ENCODE data around the gene AFAP1.

- TF ChIP-seq, protein P1, sequence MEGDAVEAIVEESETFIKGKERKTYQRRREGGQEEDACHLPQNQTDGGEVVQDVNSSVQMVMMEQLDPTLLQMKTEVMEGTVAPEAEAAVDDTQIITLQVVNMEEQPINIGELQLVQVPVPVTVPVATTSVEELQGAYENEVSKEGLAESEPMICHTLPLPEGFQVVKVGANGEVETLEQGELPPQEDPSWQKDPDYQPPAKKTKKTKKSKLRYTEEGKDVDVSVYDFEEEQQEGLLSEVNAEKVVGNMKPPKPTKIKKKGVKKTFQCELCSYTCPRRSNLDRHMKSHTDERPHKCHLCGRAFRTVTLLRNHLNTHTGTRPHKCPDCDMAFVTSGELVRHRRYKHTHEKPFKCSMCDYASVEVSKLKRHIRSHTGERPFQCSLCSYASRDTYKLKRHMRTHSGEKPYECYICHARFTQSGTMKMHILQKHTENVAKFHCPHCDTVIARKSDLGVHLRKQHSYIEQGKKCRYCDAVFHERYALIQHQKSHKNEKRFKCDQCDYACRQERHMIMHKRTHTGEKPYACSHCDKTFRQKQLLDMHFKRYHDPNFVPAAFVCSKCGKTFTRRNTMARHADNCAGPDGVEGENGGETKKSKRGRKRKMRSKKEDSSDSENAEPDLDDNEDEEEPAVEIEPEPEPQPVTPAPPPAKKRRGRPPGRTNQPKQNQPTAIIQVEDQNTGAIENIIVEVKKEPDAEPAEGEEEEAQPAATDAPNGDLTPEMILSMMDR (IDR thresholded peaks at IDR 0.05), result no peak
- TF ChIP-seq POLR2A (IDR thresholded peaks at IDR 0.05) (no peak), EP300 (IDR thresholded peaks at IDR 0.05) (no peak), POLR2AphosphoS5 (IDR thresholded peaks at IDR 0.05) (no peak)
These were observed 150.8 kb downstream of the AFAP1 start for GRCh38 chr4:7788694-7789425.
